IMR-90 (cell line): ENCODE results near the gene CNPY3.

Experiments used
- CEBPB ChIP-seq: IDR thresholded peaks from 2 replicates; pipeline ENCODE4 v1.6.1; 2012; ENCODE audit warnings: low read depth, low read length, improper control_type of control experiment
- CHD1 ChIP-seq: IDR thresholded peaks from 2 replicates; pipeline ENCODE4 v1.6.1; 2012; ENCODE audit warnings: low read depth, low read length, improper control_type of control experiment
- CTCF ChIP-seq: conservative IDR thresholded peaks from 2 replicates; pipeline ENCODE4 v1.5.1; 2012; ENCODE audit warnings: mild to moderate bottlenecking, low read depth, low read length, improper control_type of control experiment
- ELK1 ChIP-seq: fragments of 150-350 bp; IDR thresholded peaks from 2 replicates; pipeline ENCODE4 v1.6.1; 2016; ENCODE audit warnings: low read depth, mild to moderate bottlenecking, low read length, moderate library complexity, borderline replicate concordance
- MAFK ChIP-seq: IDR thresholded peaks from 2 replicates; pipeline ENCODE4 v1.6.1; 2012; ENCODE audit warnings: low read depth, low read length, improper control_type of control experiment
- NFE2L2 ChIP-seq: fragments of 150-350 bp; IDR thresholded peaks from 2 replicates; pipeline ENCODE4 v1.6.1; 2016; ENCODE audit warnings: low read depth, mild to moderate bottlenecking, low read length
- RFX5 ChIP-seq: IDR thresholded peaks from 2 replicates; pipeline ENCODE4 v1.8.0; 2012; ENCODE audit warnings: low read depth, mild to moderate bottlenecking, low read length, moderate library complexity
- SMC3 ChIP-seq: fragments of 150-350 bp; IDR thresholded peaks from 2 replicates; pipeline ENCODE4 v1.6.1; 2016; ENCODE audit warnings: low read depth, mild to moderate bottlenecking, antibody characterized with exemption, low read length, moderate library complexity

- TF ChIP-seq CTCF (no peak), MAFK (no peak), SMC3 (no peak), NFE2L2 (no peak), CEBPB (no peak), CHD1 (no peak), ELK1 (no peak), RFX5 (no peak)
These were observed 37.3 kb downstream of the CNPY3 start for GRCh38 chr6:42966571-42966970.
